ENCODE measurements around the gene DLG1. TPM values are rescaled to one million over a fixed set of nuclear protein-coding genes. Genes with fewer than 3 reads are reported as not detected.

The DLG1 gene
- total and polyA plus RNA-seq, 2 of the 4 experiments (the other 2 are of a cell fraction), result 21.2 to 57.7 TPM

GRCh38 chr3:197012540-197012883, 285.9 kb downstream of the DLG1 start:
- no peaks in the 10 kb centered on the region for H3K9me1 ChIP-seq (ENCODE audit: insufficient read depth, low read length)
- H2AK5ac ChIP-seq (ENCODE audit: low read depth, low read length), result no peak overlapping the region
- intact Hi-C loops (cut with micrococcal nuclease), result no loop called here
- TF ChIP-seq CHD1 (IDR thresholded peaks at IDR 0.05; ENCODE audit: low read depth, low read length) (no peak), CEBPB (IDR thresholded peaks at IDR 0.05; ENCODE audit: low read depth, low read length) (no peak), MAZ (IDR thresholded peaks at IDR 0.05; ENCODE audit: borderline replicate concordance, low read depth, low read length) (no peak)
- TF ChIP-seq, protein P1, sequence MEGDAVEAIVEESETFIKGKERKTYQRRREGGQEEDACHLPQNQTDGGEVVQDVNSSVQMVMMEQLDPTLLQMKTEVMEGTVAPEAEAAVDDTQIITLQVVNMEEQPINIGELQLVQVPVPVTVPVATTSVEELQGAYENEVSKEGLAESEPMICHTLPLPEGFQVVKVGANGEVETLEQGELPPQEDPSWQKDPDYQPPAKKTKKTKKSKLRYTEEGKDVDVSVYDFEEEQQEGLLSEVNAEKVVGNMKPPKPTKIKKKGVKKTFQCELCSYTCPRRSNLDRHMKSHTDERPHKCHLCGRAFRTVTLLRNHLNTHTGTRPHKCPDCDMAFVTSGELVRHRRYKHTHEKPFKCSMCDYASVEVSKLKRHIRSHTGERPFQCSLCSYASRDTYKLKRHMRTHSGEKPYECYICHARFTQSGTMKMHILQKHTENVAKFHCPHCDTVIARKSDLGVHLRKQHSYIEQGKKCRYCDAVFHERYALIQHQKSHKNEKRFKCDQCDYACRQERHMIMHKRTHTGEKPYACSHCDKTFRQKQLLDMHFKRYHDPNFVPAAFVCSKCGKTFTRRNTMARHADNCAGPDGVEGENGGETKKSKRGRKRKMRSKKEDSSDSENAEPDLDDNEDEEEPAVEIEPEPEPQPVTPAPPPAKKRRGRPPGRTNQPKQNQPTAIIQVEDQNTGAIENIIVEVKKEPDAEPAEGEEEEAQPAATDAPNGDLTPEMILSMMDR (conservative IDR thresholded peaks at IDR 0.05; ENCODE audit: low read depth, low read length), result no peak
- in situ Hi-C loops (cut with MboI; ENCODE audit: low sequenced_read_pairs), result no loop called here
- no peak for DNase-seq
- peaks cover 15% of the 10 kb centered on the region for H3K27me3 ChIP-seq (ENCODE audit: control insufficient read depth, insufficient read depth, low read length)
- peaks cover 2% of the 10 kb centered on the region; the same call in 1 of the 2 replicates for H3K9me3 ChIP-seq (ENCODE audit: control insufficient read depth, insufficient read depth, low read length)
- no peak overlapping the region for H3K4ac ChIP-seq (ENCODE audit: low read depth, low read length)
- dilution Hi-C loops (cut with HindIII; ENCODE audit: low sequenced_read_pairs, unreplicated experiment), result no loop called here
- ChIA-PET CTCF (no interaction called here), POLR2A (ENCODE audit: unreplicated experiment) (no interaction called here)
- H3K14ac ChIP-seq (replicated peaks; ENCODE audit: low read depth, low read length), result no peak overlapping the region
- no peaks in the 10 kb centered on the region for H3K79me1 ChIP-seq (ENCODE audit: low read depth in 1 of 2, low read length in 2 of 2)
- H2AK9ac ChIP-seq (replicated peaks; ENCODE audit: low read depth, low read length, poor library complexity), result no peak overlapping the region
- no peak overlapping the region for H2BK120ac ChIP-seq (ENCODE audit: low read depth, low read length)
- no TSS peak for BruUV-seq (replicated peaks)
- H3K4me1 ChIP-seq (ENCODE audit: control insufficient read depth, insufficient read depth, low read length), result no peaks in the 10 kb centered on the region
- 58% methylated on average over 4 of the region's 7 CpGs; no CpG with 5 or more reads in 1 of the 2 experiments for WGBS, 2 experiments (ENCODE audit: extremely low coverage in 2 of 2, insufficient read length in 1 of 2)
- no peak for ATAC-seq (ENCODE audit: low read depth)
- H3K18ac ChIP-seq (ENCODE audit: low read depth, low read length), result no peak overlapping the region
- H2BK15ac ChIP-seq (ENCODE audit: low read depth, low read length), result no peak overlapping the region
- no peak overlapping the region for H3K27ac ChIP-seq (ENCODE audit: insufficient read depth, low read length)
- H2AFZ ChIP-seq (replicated peaks; ENCODE audit: low read length, poor library complexity), result no peak overlapping the region
- no peaks in the 10 kb centered on the region for H3K36me3 ChIP-seq (ENCODE audit: control insufficient read depth, insufficient read depth, low read length)
- no peak overlapping the region for H3K23ac ChIP-seq (ENCODE audit: low read depth, low read length)
- no peak overlapping the region for H2BK20ac ChIP-seq (ENCODE audit: low read depth, low read length)
- no peak overlapping the region for H4K5ac ChIP-seq (ENCODE audit: low read depth, low read length)
- no peak overlapping the region for H2BK5ac ChIP-seq (ENCODE audit: low read depth, low read length, poor library complexity, severe bottlenecking)
- no peak overlapping the region for H3K4me2 ChIP-seq (ENCODE audit: low read depth, low read length)
- no peak overlapping the region for H3K56ac ChIP-seq (ENCODE audit: extremely low read depth, insufficient read depth, low read length)
- no peak overlapping the region for H4K8ac ChIP-seq (ENCODE audit: low read depth in 2 of 2, low read length in 2 of 2)
- no peak overlapping the region for H3K4me3 ChIP-seq (ENCODE audit: insufficient read depth, low read depth, low read length)
- no peak overlapping the region for H4K91ac ChIP-seq (ENCODE audit: insufficient read depth, low read depth, low read length)
- H3K9ac ChIP-seq (ENCODE audit: low read depth, low read length), result no peak overlapping the region
- H4K20me1 ChIP-seq (ENCODE audit: insufficient read depth, low read length), result no peaks in the 10 kb centered on the region

Measured in IMR-90 (cell line).